Measurements from ENCODE around the gene DEFB116. TPM values are rescaled to one million over a fixed set of nuclear protein-coding genes. Genes with fewer than 3 reads are reported as not detected.

The DEFB116 gene
- total and polyA plus RNA-seq, 4 donors = not detected

- TF ChIP-seq CTCF (IDR thresholded peaks at IDR 0.05; ENCODE audit: low read depth, low read length, missing input control) (peak; percentile 57), NR2F2 (IDR thresholded peaks at IDR 0.05) (no peak), RAD21 (IDR thresholded peaks at IDR 0.05) (peak; percentile 67 to 73), YY1 (IDR thresholded peaks at IDR 0.05) (no peak), HNF4A (conservative IDR thresholded peaks at IDR 0.05) (no peak), RXRA (IDR thresholded peaks at IDR 0.05) (peak; percentile 84 to 94), ZBTB33 (IDR thresholded peaks at IDR 0.05) (no peak)
- H3K27ac ChIP-seq (ENCODE audit: low read depth in 1 of 2, low read length in 2 of 2) = no peak overlapping the region
- no peaks in the 10 kb centered on the region for H3K9me3 ChIP-seq (ENCODE audit: control insufficient read depth in 4 of 4, low read length in 3 of 4)
- DNase-seq (ENCODE audit: low spot score) = no peak
- WGBS = 35% methylated on average over 6 of the region's 6 CpGs
- no peak overlapping the region for H3K9ac ChIP-seq (ENCODE audit: low read depth in 1 of 2, low read length in 2 of 2)
- H3K4me1 ChIP-seq (ENCODE audit: control insufficient read depth in 4 of 4, insufficient read depth in 4 of 4, low read length in 3 of 4) = no peaks in the 10 kb centered on the region
- no peaks in the 10 kb centered on the region for H3K36me3 ChIP-seq (ENCODE audit: control insufficient read depth in 4 of 4, insufficient read depth in 3 of 4, low read depth in 1 of 4, low read length in 3 of 4)
- no peaks in the 10 kb centered on the region for H3K27me3 ChIP-seq (ENCODE audit: control insufficient read depth in 4 of 4, insufficient read depth in 4 of 4, low read length in 3 of 4)
- H3K4me3 ChIP-seq (ENCODE audit: low read depth in 1 of 3, low read length in 3 of 3) = no peak overlapping the region
Measured at GRCh38 chr20:31260326-31260932, 48.0 kb downstream of the DEFB116 start.

- TF ChIP-seq HNF4A (conservative IDR thresholded peaks at IDR 0.05) = no peak
- no peak for TF ChIP-seq NR2F2 (IDR thresholded peaks at IDR 0.05)
- no peak for TF ChIP-seq JUND (IDR thresholded peaks at IDR 0.05)
- no peak for TF ChIP-seq YY1 (IDR thresholded peaks at IDR 0.05)
- no peak for TF ChIP-seq REST (IDR thresholded peaks at IDR 0.05)
- no peaks in the 10 kb centered on the region for H3K4me1 ChIP-seq (ENCODE audit: control insufficient read depth in 4 of 4, insufficient read depth in 4 of 4, low read length in 3 of 4)
- 42% methylated on average over 2 of the region's 2 CpGs for whole genome bisulfite sequencing
- H3K9ac ChIP-seq (ENCODE audit: low read depth in 1 of 2, low read length in 2 of 2) = no peak within 1 kb of the TSS
- no peak within 1 kb of the TSS for H3K4me3 ChIP-seq (ENCODE audit: low read depth in 1 of 3, low read length in 3 of 3)
- H3K27me3 ChIP-seq (ENCODE audit: control insufficient read depth in 4 of 4, insufficient read depth in 4 of 4, low read length in 3 of 4) = no peaks in the 10 kb centered on the region
- DNase-seq (ENCODE audit: low spot score) = no peak
- no peak within 1 kb of the TSS for H3K27ac ChIP-seq (ENCODE audit: low read depth in 1 of 2, low read length in 2 of 2)
- no peaks in the 10 kb centered on the region for H3K9me3 ChIP-seq (ENCODE audit: control insufficient read depth in 4 of 4, low read length in 3 of 4)
- H3K36me3 ChIP-seq (ENCODE audit: control insufficient read depth in 4 of 4, insufficient read depth in 3 of 4, low read depth in 1 of 4, low read length in 3 of 4) = no peaks in the 10 kb centered on the region
Measured at GRCh38 chr20:31257364-31257763, 51.0 kb downstream of the DEFB116 start, which contains the start of gene DEFB115. TSS of gene DEFB115 (plus strand) at chr20:31257664. CDS start at chr20:31257664, 0 bp downstream.

- Histone ChIP-seq H3K36me3 (ENCODE audit: control insufficient read depth in 4 of 4, insufficient read depth in 3 of 4, low read depth in 1 of 4, low read length in 3 of 4) (no peaks in the 10 kb centered on the region), H3K27ac (ENCODE audit: low read depth in 1 of 2, low read length in 2 of 2) (no peak overlapping the region), H3K27me3 (ENCODE audit: control insufficient read depth in 4 of 4, insufficient read depth in 4 of 4, low read length in 3 of 4) (no peaks in the 10 kb centered on the region), H3K9ac (ENCODE audit: low read depth in 1 of 2, low read length in 2 of 2) (no peak overlapping the region), H3K4me1 (ENCODE audit: control insufficient read depth in 4 of 4, insufficient read depth in 4 of 4, low read length in 3 of 4) (no peaks in the 10 kb centered on the region), H3K9me3 (ENCODE audit: control insufficient read depth in 4 of 4, low read length in 3 of 4) (no peaks in the 10 kb centered on the region), H3K4me3 (ENCODE audit: low read depth in 1 of 3, low read length in 3 of 3) (no peak overlapping the region)
- TF ChIP-seq FOXA1 (IDR thresholded peaks at IDR 0.05) (no peak), HNF4G (IDR thresholded peaks at IDR 0.05) (no peak), NR2F2 (IDR thresholded peaks at IDR 0.05) (no peak), MAX (IDR thresholded peaks at IDR 0.05) (no peak)
- WGBS = 33% methylated on average over 3 of the region's 3 CpGs
- DNase-seq (ENCODE audit: low spot score) = no peak
Measured at GRCh38 chr20:31256959-31257358, 51.4 kb downstream of the DEFB116 start.

All from liver (tissue), 9 donors.